ENCODE measurements around the gene MDM2.
A peak's percentile ranks its signal among the peaks of the same experiment; 100 is the strongest.
"Not testable (repeated sequence)": the region's sequence is repeated elsewhere in the genome, so short reads cannot be mapped to it uniquely, and the experiment has no call there.

Gene MDM2

DNA sequence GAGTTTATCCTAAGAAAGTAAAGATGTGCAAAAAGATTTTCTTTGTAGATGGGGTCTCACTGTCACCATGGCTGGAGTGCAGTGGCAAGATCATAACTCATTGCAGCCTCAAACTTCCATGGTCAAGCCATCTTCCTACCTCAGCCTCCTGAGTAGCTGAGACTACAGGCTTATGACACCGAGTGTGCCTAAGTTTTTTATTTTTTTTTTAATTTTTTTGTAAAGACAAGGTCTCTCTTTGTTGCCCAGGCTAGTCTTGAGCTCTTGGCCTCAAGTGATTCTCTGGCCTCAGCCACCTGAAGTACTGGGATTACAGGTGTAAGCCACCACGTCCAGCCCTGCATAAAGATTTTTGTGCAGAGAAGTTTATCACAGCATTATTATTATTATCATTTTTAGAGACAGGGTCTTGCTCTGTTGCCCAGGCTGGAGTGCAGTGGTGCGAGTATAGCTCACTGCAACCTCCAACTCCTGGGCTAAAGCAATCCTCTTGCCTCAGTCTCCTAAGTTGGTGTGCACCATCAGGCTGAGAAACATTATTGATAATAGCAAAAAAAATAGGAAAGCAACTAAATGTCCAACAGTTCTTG is 19.3 kb upstream of the MDM2 start:
- no peak for DNase-seq

DNA sequence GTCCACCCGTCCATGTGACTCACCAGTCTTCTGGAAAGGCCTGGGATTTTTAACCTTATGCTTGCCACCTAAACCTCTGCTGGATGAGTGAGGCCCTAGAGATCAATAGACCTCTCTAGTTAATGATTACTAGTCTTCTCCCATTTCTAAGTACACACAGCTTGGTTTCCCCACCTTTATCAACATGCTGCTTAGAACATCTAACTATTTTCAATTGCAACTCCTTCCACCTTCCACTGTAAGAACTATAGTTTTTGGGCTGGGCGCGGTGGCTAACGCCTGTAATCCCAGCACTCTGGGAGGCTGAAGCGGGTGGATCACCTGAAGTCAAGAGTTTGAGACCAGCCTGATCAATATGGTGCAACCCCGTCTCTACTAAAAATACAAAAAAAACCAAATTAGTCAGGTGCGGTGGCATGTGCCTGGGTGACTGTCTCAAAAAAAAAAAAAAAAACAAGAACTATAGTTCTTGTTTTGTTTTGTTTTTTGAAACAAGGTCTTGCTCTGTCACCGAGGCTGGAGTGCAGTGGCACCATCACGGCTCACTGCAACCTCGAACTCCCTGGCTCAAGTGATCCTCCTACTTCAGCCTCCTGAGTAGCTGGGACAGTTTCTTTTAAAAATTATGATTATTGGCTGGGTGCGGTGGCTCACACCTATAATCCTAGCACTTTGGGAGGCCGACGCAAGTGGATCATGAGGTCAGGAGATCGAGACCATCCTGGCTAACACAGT is 18.7 kb upstream of the MDM2 start:
- DNase-seq: no peak

DNA sequence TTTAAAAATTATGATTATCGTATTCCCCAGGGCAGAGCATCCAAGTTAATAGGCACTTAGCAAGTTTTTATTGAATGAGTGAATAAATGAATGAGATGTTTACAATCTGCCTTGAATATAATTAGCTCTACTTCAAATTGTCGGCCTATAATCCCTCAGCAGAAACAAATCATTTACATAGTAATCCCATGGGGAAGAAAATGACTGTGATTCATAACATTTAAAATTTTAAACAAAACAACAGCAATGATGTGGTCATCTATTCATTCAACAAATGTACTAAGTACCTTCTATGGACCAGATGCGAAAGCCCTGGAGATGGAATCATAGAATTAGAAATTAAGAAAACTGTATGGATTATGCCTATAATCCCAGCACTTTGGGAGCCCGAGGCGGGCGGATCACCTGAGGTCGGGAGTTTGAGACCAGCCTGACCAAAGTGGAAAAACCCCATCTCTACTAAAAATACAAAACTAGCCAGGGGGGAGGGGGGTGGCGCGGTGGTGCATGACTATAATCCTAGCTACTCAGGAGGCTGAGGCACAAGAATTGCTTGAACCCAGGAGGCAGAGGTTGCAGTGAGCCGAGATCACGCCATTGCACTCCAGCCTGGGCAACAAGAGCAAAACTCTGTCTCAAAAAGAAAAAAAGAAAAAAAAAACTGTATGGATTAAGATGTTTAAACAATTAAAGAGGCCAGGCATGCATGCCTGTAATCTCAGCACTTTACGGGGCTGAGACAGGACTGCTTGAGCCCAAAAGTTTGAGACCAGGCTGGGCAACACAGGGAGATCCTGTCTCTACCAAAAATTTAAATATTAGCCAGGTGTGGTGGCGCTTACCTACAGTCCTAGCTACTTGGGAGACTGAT is 17.7 kb upstream of the MDM2 start:
- DNase-seq: no peak

DNA sequence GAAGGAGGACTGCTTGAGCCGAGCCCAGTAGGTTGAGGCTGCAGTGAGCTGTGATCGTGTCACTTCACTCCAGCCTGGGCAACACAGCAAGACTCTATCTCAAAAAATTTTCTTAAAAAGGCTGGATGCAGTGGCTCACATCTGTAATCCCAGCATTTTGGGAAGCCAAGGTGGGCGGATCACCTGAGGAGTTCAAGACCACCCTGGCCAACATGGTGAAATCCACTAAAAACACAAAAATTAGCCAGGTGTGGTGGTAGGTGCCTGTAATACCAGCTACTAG is 17.1 kb upstream of the MDM2 start:
- DNase-seq: no peak

DNA sequence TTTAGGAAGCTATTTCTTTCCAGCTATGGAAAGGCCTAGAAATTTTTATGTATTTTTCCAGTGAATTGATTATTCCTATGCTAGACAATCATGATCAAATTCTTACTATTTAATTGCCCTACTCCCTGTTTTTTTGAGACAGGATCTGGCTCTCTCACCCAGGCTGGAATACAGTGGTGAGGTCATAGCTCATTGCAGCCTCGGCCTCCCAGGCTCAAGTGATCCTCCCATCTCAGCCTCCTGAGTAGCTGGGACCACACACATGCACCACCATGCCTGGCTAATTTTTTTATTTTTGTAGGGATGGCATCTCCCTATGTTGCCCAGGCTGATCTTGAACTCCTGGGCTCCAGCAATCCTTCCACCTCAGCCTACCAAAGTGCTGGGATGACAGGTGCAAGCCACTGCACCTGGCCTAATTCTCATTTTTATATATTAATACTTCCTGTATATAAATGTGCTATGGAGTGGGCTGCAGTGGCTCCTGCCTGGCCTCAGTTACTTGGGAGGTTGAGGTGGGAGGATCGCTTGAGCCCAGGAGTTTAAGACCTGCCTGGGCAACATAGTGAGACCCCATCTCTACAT is 16.0 kb upstream of the MDM2 start:
- DNase-seq: no peak

DNA sequence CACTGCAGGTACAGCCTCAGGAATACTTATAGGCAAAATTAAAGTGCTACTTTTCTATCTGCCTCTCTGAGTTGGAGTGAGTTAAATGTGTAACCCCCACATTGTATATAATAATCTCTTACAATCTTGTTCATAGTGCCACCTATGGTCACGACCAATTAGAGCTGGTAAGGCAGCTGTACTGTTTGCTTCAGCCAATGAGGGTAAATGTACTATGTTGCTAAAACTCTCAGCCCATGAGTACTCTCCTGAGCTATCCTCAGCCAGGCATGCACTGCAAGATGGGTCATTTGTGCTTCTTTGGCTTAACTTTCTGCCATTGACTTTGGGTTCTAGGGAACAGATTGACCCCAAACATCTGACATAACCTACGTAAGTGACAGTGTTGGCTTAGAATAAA is 15.0 kb upstream of the MDM2 start:
- peak; percentile 33 for DNase-seq

DNA sequence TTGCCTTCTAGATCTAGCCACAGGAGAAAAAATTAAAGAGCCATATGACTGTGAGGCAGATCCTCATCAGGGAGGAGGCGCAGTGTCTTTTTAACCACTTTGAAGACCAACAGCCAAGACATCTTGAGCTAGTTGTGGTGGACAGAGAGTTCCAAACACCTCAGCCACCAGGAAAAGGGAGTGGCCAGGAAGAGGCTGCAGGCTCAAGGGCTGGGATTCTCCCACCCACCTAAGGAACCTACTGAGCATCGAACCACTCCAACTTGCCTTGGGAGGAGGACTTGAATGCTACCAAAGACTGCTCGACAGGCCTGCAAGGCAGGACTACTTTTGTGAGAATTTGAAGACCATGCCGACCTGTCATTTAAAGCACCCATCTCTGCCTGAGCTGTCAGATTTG is 14.5 kb upstream of the MDM2 start:
- no peak for DNase-seq

DNA sequence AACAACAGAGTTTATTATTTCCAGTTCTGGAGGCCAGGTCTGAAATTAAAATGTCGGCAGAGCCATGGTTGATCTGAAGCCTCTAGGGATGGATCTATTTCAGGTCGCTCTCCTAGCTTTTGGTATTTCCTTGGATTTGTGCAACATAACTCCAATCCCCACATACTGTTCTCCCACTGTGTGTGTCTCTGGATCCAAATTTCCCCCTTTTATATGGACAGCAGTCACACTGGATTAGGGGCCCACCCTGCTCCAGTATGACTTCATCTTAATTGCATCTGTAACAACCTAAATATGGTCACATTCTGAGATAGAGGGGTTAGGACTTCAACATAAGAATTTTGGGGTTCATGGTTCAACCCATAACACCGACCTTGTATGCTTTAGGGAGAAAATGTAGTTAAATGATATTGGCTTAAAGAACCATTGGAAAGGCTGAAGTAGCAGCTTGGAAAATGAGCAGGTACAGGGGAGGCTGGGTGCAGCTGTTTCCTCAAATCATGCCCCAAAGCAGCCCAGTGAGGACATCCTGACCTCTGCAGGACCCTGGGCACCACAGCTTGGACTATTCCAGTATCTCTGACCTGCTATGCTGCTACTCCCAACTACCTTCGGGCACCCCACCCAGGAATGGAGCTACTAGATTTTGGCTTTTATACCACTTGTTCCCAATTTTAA is 13.9 kb upstream of the MDM2 start:
- DNase-seq: no peak

DNA sequence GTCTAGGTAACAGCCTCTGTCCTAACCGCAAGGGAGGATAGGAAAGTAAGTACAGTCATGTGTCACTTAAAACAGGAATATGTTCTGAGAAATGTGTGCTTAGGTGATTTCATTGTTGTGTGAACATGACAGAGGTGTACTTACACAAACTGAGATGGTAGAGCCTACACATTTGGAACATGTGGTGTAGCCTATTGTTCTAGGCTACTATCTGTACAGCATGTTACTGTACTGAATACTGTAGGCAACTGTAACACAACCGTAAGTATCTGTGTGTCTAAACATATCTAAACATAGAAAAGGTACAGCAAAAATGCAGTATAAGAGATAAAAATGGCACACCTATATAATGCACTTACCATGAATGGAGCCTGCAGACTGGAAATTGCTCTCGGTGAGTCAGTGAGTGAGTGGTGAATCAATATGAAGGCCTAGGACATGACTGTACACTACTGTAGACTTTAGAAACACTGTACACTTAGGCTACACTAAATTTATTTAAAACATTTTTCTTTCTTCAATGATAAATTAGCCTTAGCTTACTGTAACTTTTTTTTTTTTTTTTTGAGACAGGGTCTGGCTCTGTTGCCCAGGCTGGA is 13.2 kb upstream of the MDM2 start:
- DNase-seq: no peak

DNA sequence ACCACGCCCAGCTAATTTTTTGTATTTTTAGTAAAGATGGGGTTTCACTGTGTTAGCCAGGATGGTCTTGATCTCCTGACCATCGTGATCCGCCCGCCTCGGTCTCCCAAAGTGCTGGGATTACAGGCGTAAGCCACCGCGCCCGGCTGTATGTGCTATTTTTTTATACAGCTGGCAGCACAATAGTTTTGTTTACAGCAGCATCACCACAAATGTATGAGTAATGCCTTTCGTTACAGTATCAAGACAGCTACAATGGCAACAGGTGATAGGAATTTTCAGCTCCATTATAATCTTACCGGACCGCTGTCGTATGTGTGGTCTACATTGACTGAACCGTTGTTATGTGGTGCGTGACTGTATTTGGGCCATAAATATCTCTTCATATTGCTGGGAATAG is 11.6 kb upstream of the MDM2 start:
- DNase-seq: no peak

DNA sequence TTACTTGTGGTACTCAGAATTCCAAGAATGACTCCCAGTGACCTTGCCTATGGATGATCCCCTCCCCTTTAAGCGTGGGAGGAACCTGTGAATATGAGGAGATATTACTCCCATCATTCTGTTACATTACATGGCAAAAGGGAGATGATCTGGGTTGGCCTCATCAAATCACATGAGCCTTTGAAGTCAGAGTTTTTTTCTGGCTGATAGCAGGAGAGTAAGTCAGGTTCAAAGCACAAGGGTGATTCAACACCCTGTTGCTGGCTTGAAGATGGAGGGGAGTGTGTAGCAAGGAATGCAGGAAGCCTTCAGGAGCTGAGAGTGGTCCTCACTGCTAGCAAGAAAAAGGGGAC is 9.1 kb upstream of the MDM2 start:
- no peak for DNase-seq

DNA sequence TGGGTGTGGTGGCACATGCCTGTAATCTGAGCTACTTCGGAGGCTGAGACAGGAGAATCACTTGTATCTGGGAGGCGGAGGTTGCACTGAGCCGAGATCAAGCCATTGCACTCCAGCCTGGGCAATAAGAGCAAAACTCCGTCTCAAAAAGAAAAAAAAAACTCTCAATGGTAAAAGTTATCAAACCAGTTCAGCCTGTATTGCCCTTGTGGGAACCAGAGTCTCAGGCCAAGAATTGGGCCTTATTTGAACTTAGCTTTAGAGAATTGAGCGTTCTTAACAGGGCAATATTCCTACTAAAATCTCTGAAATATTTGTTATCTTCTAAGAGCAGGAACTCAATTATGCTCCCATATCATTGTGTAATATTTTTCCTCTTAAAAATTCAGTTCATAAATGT is 7.7 kb upstream of the MDM2 start:
- DNase-seq: no peak

DNA sequence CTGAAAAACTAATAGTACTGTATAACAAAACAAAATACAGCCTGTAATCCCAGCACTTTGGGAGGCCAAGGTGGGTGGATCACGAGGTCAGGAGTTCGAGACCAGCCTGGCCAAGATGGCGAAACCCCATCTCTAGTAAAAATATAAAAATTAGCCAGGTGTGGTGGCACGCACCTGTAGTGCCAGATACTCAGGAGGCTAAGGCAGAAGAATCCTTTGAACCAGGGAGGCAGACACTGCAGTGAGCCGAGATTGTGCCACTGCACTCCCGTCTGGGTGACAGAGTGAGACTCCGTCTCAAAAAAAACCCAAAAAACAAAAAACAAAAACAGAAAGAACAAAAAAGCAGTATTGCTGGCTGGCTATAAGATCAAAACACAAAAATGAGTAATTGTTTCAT is 6.9 kb upstream of the MDM2 start:
- not testable (repeated sequence) for DNase-seq

DNA sequence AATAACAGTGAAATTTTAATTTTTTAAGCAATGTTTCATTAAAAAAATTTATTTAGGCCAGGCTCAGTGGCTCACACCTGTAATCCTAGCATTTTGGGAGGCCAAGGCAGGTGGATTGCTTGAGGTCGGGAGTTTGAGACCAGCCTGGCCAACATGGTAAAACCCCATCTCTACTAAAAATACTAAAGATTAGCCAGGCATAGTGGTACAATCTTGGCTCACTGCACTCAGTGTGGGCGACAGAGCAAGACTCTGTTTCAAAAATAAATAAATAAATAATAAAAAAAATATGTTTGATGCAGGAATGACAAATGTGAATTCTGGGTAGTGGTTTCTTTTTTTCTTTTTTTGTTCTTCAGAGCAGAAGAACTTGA is 5.6 kb upstream of the MDM2 start:
- DNase-seq: not testable (repeated sequence)

DNA sequence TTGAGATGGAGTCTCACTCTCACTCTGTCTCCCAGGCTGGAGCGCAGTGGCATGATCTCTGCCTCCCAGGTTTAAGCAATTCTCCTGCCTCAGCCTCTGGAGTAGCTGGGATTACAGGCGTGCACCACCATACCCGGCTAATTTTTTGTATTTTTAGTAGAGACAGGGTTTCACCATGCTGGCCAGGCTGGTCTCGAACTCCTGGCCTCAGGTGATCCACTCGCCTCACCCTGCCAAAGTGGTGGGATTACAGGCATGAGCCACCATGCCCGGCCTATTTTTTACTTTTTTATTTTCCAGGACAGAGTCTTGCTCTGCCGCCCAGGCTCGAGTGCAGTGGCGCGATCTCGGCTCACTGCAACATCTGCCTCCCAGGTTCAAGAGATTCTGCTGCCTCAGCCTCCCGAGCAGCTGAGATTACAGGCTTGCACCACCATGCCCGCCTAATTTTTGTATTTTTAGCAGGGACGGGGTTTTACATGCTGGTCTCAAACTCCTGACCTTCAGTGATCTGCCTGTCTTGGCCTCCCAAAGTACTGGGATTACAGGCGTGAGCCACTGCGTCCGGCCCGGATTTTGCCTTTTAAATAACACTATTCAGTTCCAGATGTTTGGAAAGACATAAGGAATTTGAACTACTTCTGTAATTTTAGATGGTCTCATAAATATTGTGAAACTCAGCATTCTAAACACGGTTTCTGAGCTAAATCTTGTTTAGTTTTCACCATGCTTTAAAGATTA is 4.9 kb upstream of the MDM2 start:
- DNase-seq: not testable (repeated sequence)

DNA sequence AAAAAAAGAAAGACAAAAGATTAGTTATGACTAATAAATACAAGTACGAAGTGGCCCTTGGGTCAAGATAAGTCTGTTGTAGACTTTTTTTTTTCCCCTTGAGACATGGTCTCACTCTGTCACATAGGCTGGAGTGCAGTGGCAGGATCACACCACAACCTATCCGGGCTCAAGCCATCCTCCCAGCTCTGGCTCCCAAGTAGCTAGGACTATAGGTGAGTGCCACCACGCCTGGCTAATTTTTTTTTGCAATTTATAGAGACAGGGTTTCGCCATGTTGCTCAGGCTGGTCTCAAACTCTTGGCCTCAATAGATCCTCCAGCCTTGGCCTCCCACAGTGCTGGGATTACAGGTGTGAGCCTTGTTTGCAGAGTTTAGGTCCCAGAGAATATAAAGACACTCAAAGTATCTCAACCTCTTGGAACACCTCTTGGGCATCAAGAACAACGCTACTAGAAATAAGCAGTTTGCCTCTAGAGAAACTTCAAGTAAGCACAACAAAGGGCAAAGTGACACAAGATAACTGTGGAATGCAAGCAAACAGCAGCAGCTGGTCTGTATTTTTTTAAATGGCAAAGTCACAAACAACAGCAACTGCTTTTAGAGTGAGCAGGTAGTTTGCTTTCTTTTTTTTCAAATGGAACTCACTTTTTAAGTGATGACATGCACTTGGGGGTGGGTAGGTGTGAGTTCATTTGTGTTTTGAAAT is 3.9 kb upstream of the MDM2 start:
- no peak for DNase-seq

DNA sequence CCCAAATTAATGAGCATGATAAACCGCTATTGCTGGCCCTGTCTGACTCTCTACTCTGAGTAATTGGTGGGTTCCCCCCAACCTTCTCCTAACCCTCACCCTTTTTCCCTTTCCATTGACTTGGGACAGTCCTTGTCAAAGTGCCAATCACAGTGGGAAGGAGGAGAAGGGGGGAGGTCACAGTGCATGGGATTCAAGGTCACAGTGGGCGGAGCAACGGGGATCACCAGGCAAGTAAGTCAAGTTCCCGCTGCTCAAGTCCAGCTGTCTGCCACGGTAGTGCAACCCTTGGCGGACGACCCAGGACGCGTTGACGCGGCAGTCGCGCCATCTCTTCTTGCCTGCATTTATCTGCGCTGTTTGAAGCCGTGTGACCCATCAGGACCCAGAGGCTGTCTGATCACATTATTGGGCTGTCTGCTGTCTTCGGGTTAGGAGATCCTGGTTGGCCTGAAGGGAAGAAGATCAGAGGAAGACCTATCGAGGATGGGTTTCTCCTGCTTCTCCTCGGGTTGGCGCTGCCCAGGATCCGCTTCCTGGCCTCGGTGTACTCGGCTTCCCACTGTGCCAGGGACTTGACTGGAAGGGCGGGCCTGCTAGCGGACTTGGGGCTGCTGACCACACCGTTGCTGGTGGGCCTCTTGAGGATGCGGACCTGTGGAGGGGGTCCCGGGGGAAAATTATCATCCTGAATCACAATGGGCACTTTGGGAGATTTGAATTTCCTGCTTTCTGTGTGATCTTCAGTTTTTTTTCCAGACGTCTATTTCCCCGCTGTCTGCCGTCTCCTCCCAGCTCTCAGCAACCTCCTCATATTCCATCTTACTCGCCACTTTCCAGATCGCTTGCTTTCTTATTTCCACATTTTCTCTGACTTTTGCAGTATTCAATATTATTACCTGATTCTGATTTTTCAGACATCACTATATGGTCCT is 3.1 kb upstream of the MDM2 start:
- no peak for DNase-seq

DNA sequence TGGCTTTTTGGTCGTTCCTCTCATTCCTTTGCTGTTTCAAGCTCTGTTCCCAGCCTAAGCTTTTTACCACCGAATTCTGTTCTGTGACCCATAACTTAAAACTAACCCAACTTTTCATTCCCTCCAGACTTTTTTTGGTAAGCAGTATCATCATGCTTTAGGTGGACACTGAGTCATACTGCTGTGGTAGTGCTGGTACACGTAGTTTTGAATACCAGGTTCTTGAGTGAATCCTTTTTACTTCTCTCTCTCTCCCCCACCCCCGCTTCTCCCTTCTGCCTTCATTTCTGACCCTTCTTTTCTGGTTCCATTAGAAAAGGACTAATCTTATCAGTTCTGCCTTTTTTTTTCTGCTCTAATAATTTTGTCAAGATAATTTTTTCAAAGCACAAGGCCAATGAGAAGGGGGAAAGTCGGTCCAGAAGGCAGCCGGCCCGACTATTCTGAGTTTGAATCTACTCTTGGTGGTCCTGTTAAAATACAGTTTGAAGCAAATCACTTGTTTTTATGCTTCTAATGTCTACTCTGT is 2.3 kb upstream of the MDM2 start:
- DNase-seq: no peak

DNA sequence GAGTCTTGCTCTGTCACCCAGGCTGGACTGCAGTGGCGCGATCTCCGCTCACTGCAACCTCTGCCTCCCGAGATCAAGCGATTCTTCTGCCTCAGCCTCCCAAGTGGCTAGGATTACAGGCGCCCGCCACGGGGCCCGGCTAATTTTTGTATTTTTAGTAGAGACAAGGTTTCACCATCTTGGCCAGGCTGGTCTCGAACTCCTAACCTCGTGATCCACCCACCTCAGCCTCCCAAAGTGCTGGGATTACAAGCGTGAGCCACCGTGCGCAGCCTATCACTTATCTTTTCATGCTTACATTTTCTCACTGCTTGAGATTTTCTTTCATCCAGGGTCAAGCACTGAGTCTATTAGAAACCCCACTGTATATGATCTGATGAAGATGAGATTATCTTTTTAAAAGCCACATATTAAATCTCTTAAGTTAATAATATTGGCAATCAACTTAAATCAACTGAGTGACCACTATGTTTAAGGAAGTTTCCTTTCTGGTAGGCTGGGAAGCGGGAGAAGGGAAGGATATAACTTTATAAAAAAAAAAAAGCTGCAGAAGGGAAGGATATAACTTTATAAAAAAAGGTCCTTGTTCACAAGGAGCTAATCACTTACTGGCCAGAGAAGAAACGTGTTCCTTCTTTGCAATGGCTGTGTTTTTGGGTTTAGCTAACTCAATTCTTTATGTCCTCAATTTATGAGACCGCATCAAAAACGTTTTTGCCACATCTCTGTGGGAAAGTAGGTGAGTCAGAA is 1.3 kb upstream of the MDM2 start:
- DNase-seq: no peak

DNA sequence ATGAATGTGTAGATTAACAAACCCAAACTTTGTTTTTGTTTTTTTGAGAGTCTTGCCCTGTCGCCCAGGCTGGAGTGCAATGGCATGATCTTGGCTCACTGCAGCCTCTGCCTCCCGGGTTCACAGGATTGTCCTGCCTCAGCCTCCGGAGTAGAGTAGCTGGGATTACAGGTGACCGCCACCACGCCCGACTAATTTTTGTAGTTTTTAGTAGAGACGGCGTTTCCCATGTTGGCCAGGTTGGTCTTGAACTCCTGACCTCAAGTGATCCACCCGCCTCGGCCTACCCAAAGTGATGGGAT is 752 bp upstream of the MDM2 start:
- not testable (repeated sequence) for DNase-seq
